H1 (cell line): ENCODE results near the gene RRP12. TPM values are rescaled to one million over a fixed set of nuclear protein-coding genes. Genes with fewer than 3 reads are reported as not detected.

Source experiments
- CTCF ChIA-PET: fragments of 300-600 bp; sonication (Branson Sonifier 250); formaldehyde crosslinking; loops from one replicate; lab custom pipeline; 2021; ENCODE audit not compliant: partially characterized antibody; lab: Charles Lee
- POLR2A ChIA-PET: fragments of 300-600 bp; sonication (Branson Sonifier 250); formaldehyde crosslinking; loops from one replicate; lab custom pipeline; 2021; ENCODE audit warnings: inconsistent platforms; ENCODE audit not compliant: partially characterized antibody; lab: Charles Lee
- DNase-seq, 2 experiments: peaks; one replicate each; pipeline versions ENCODE4 v3.0.0 to v3.0.0-alpha.2; 2010 to 2022; ENCODE audit warnings: low spot score in 2 of 2, low read depth in 1 of 2, mixed read lengths in 1 of 2
- FAIRE-seq: peaks from 2 replicates; lab custom pipeline; 2011; peaks lifted over from hg19 to GRCh38; lab: Jason Lieb, UNC
- H2AFZ ChIP-seq: 2 replicates; pipeline ENCODE4 v1.8.1; 2012; ENCODE audit warnings: low read length, inconsistent platforms
- H2AK5ac ChIP-seq: 2 replicates; pipeline ENCODE4 v1.6.1; 2013; ENCODE audit warnings: low read depth, low read length
- H2BK120ac ChIP-seq: replicated peaks from 2 replicates; pipeline ENCODE3; 2013; ENCODE audit warnings: low read depth, low read length, inconsistent platforms
- H2BK12ac ChIP-seq: 2 replicates; pipeline ENCODE4 v1.6.1; 2013; ENCODE audit warnings: low read depth, low read length
- H2BK15ac ChIP-seq: 2 replicates; pipeline ENCODE4 v1.6.1; 2013; ENCODE audit warnings: low read length
- H2BK20ac ChIP-seq: 2 replicates; pipeline ENCODE4 v1.6.1; 2013; ENCODE audit warnings: low read length
- H2BK5ac ChIP-seq: 2 replicates; pipeline ENCODE4 v1.6.1; 2013; ENCODE audit warnings: low read depth, low read length
- H3K14ac ChIP-seq: 2 replicates; pipeline ENCODE4 v1.6.1; 2013; ENCODE audit warnings: inconsistent platforms; ENCODE audit not compliant: insufficient read length
- H3K18ac ChIP-seq: 2 replicates; pipeline ENCODE4 v1.6.1; 2013; ENCODE audit warnings: low read length; ENCODE audit errors: extremely low read depth
- H3K23ac ChIP-seq: 2 replicates; pipeline ENCODE4 v1.6.1; 2013; ENCODE audit warnings: inconsistent platforms; ENCODE audit not compliant: insufficient read length
- H3K23me2 ChIP-seq: 2 replicates; pipeline ENCODE4 v1.6.1; 2013; ENCODE audit warnings: low read depth, low read length
- H3K27ac ChIP-seq: 2 replicates; pipeline ENCODE4 v1.6.1; 2011; ENCODE audit warnings: low read depth, low read length, inconsistent platforms
- H3K27me3 ChIP-seq, 4 experiments: replicated peaks in 1 of 4; 1 replicate in 1 of 4; 2 replicates in 3 of 4; pipeline versions ENCODE4 v1.6.1 to v1.8.1; 2011 to 2013; ENCODE audit warnings: low read length in 3 of 4, mild to moderate bottlenecking in 3 of 4, inconsistent platforms in 2 of 4, mixed read lengths in 2 of 4, moderate library complexity in 1 of 4; ENCODE audit not compliant: control insufficient read depth in 3 of 4, insufficient read depth in 3 of 4; ENCODE audit errors: extremely low read depth in 1 of 4
- H3K36me3 ChIP-seq, 4 experiments: 2 replicates each; pipeline versions ENCODE4 v1.6.1 to v1.8.1; 2011 to 2013; ENCODE audit warnings: mild to moderate bottlenecking in 4 of 4, low read length in 3 of 4, moderate library complexity in 2 of 4, control low read depth in 1 of 4, inconsistent platforms in 1 of 4; ENCODE audit not compliant: insufficient read depth in 4 of 4, control insufficient read depth in 2 of 4
- H3K4ac ChIP-seq: replicated peaks from 2 replicates; pipeline ENCODE3; 2013; ENCODE audit warnings: low read length, low read depth, mixed read lengths, inconsistent platforms; ENCODE audit not compliant: insufficient read length
- H3K4me1 ChIP-seq, 4 experiments: replicated peaks in 1 of 4; 1 replicate in 1 of 4; 2 replicates in 3 of 4; pipeline versions ENCODE4 v1.6.1 to v1.8.1; 2011 to 2013; ENCODE audit warnings: low read length in 3 of 4, inconsistent platforms in 2 of 4, mixed read lengths in 1 of 4; ENCODE audit not compliant: insufficient read depth in 4 of 4, control insufficient read depth in 3 of 4
- H3K4me2 ChIP-seq, 2 experiments: 2 replicates each; pipeline versions ENCODE4 v1.6.1 to v1.8.1; 2011 to 2013; ENCODE audit warnings: low read depth in 2 of 2, low read length in 2 of 2, control low read depth in 1 of 2, inconsistent platforms in 1 of 2, mild to moderate bottlenecking in 1 of 2; ENCODE audit not compliant: insufficient read depth in 1 of 2
- H3K4me3 ChIP-seq, 4 experiments: fragments of 200-600, 300-600 bp in 1 of 4; sonication (generic), shearing (Covaris generic), sonication (Bioruptor Twin) in 1 of 4; 2 replicates each; pipeline versions ENCODE4 v1.5.1 to v1.8.1; 2011 to 2016; ENCODE audit warnings: low read length in 4 of 4, low read depth in 3 of 4, control low read depth in 2 of 4, inconsistent platforms in 2 of 4, mild to moderate bottlenecking in 2 of 4, mixed read lengths in 1 of 4, moderate library complexity in 1 of 4; ENCODE audit not compliant: insufficient read depth in 2 of 4; ENCODE audit errors: extremely low read depth in 1 of 4
- H3K56ac ChIP-seq: replicated peaks from 2 replicates; pipeline ENCODE3; 2013; ENCODE audit warnings: low read depth, mild to moderate bottlenecking, mixed read lengths, low read length, inconsistent platforms; ENCODE audit not compliant: insufficient read length
- H3K79me1 ChIP-seq: 2 replicates; pipeline ENCODE4 v1.6.1; 2013; ENCODE audit warnings: low read depth, low read length, control low read depth
- H3K79me2 ChIP-seq, 2 experiments: 2 replicates each; pipeline versions ENCODE4 v1.6.1 to v1.8.1; 2012 to 2013; ENCODE audit warnings: low read length in 2 of 2, mild to moderate bottlenecking in 2 of 2, inconsistent platforms in 1 of 2; ENCODE audit not compliant: insufficient read depth in 2 of 2, control insufficient read depth in 1 of 2
- H3K9ac ChIP-seq, 4 experiments: replicated peaks in 1 of 4; 1 replicate in 1 of 4; 2 replicates in 3 of 4; pipeline versions ENCODE4 v1.6.1 to v1.8.1; 2011 to 2013; ENCODE audit warnings: low read depth in 3 of 4, low read length in 3 of 4, control low read depth in 2 of 4, mild to moderate bottlenecking in 2 of 4, moderate library complexity in 2 of 4, inconsistent platforms in 1 of 4; ENCODE audit errors: extremely low read depth in 1 of 4
- H3K9me3 ChIP-seq, 2 experiments: 2 replicates each; pipeline versions ENCODE4 v1.6.1 to v1.8.1; 2012 to 2013; ENCODE audit warnings: mild to moderate bottlenecking in 2 of 2, moderate library complexity in 2 of 2, control low read depth in 1 of 2, inconsistent platforms in 1 of 2, low read depth in 1 of 2, low read length in 1 of 2, mixed read lengths in 1 of 2; ENCODE audit not compliant: insufficient read depth in 2 of 2
- H4K20me1 ChIP-seq, 2 experiments: replicated peaks in 1 of 2; 2 replicates each; pipeline versions ENCODE3 to v1.8.1; 2011 to 2013; ENCODE audit warnings: inconsistent platforms in 2 of 2, low read length in 2 of 2, mild to moderate bottlenecking in 1 of 2; ENCODE audit not compliant: insufficient read depth in 2 of 2, control insufficient read depth in 1 of 2
- H4K5ac ChIP-seq: 2 replicates; pipeline ENCODE4 v1.6.1; 2013; ENCODE audit warnings: low read length, low read depth, mixed read lengths, inconsistent platforms; ENCODE audit not compliant: insufficient read length
- H4K8ac ChIP-seq: 2 replicates; pipeline ENCODE4 v1.8.0; 2013; ENCODE audit warnings: mild to moderate bottlenecking, moderate library complexity, low read length, inconsistent platforms; ENCODE audit not compliant: insufficient read depth; ENCODE audit errors: extremely low read depth
- H4K91ac ChIP-seq: replicated peaks from 2 replicates; pipeline ENCODE3; 2013; ENCODE audit warnings: low read length, mixed read lengths, inconsistent platforms; ENCODE audit not compliant: insufficient read length
- BCL11A ChIP-seq, 2 experiments: IDR thresholded peaks; one replicate each; pipeline ENCODE4 v1.6.1; 2011; ENCODE audit warnings: low read depth in 2 of 2, low read length in 2 of 2, mild to moderate bottlenecking in 2 of 2
- CBX5 ChIP-seq: fragments of 300-800, 300-1000 bp; sonication (generic); IDR thresholded peaks from 2 replicates; pipeline ENCODE4 v1.7.1; 2016; ENCODE audit warnings: antibody characterized with exemption, low read length, low read depth
- CHD1 ChIP-seq: IDR thresholded peaks from 2 replicates; pipeline ENCODE4 v1.6.1; 2012; ENCODE audit warnings: low read depth, low read length, improper control_type of control experiment
- GTF2F1 ChIP-seq: IDR thresholded peaks from 2 replicates; pipeline ENCODE4 v1.6.1; 2012; ENCODE audit warnings: low read depth, low read length, improper control_type of control experiment, borderline replicate concordance
- JUN ChIP-seq: IDR thresholded peaks from 2 replicates; pipeline ENCODE4 v1.6.1; 2011; ENCODE audit warnings: low read depth, mild to moderate bottlenecking, improper control_type of control experiment, low read length
- NRF1 ChIP-seq: IDR thresholded peaks from 2 replicates; pipeline ENCODE4 v1.6.1; 2011; ENCODE audit warnings: mild to moderate bottlenecking, low read depth, low read length, improper control_type of control experiment
- PHF8 ChIP-seq: fragments of 200-600 bp; sonication (generic); conservative IDR thresholded peaks from 2 replicates; pipeline ENCODE4 v1.7.1; 2012; ENCODE audit warnings: low read depth, mild to moderate bottlenecking, inconsistent platforms, low read length, moderate library complexity
- SIN3A ChIP-seq, 2 experiments: IDR thresholded peaks in 1 of 2; conservative IDR thresholded peaks in 1 of 2; 2 replicates each; pipeline ENCODE4 v1.6.1; 2011 to 2012; ENCODE audit warnings: low read length in 2 of 2, improper control_type of control experiment in 1 of 2, low read depth in 1 of 2, mild to moderate bottlenecking in 1 of 2
- SIX5 ChIP-seq: IDR thresholded peaks from 2 replicates; pipeline ENCODE4 v1.6.1; 2011; ENCODE audit warnings: mild to moderate bottlenecking, low read depth, low read length
- SP4 ChIP-seq: IDR thresholded peaks from 2 replicates; pipeline ENCODE4 v1.6.1; 2012; ENCODE audit warnings: low read length, inconsistent platforms
- SUZ12 ChIP-seq: fragments of 200-600 bp; sonication (generic); IDR thresholded peaks from 2 replicates; pipeline ENCODE4 v1.6.1; 2012; ENCODE audit warnings: mild to moderate bottlenecking, inconsistent platforms, low read length, moderate library complexity, mixed read lengths
- WGBS, 2 experiments: shearing (Covaris generic) in 1 of 2; methylation state at CpG; one replicate each; pipeline versions ENCODE4 v1.1.6 to v1.1.7; 2013 to 2015; ENCODE audit warnings: low lambda C conversion rate in 2 of 2, mixed read lengths in 2 of 2, inconsistent platforms in 1 of 2, low coverage in 1 of 2, missing lambda C conversion rate in 1 of 2; ENCODE audit not compliant: insufficient replicate concordance in 2 of 2, insufficient coverage in 1 of 2, insufficient read length in 1 of 2; ENCODE audit errors: extremely low coverage in 1 of 2, missing lambda C conversion rate in 1 of 2; 5-methylcytosine and 5-hydroxymethylcytosine counted together
- polyA plus RNA-seq, 7 experiments: library from polyadenylated mRNA; depleted of rRNA in 3 of 7; stranded (reverse) in 5 of 7; unstranded in 2 of 7; fragments of >200 nt in 5 of 7; fragments of 200-250 nt in 2 of 7; gene quantifications; 1 replicate in 5 of 7; 2 replicates in 1 of 7; 4 replicates in 1 of 7; pipeline versions ENCODE4 v1.2.1 to v1.2.3, GENCODE V29; 2011 to 2013; ENCODE audit warnings: missing spikeins in 2 of 7, mixed read lengths in 2 of 7
- total RNA-seq: library from RNA; stranded (reverse); fragmentation: NEBNext Ultra II Directional; extraction: Animal tissue kit (Norgen Biotek cat#: 25700); gene quantifications from 2 replicates; pipeline ENCODE4 v1.2.1, GENCODE V29; 2021

Gene RRP12
- total and polyA plus RNA-seq, 2 of the 8 experiments (the other 6 are each of a cell fraction or from before 2014, with no cell fraction given) = 21.0 to 65.8 TPM

DNA sequence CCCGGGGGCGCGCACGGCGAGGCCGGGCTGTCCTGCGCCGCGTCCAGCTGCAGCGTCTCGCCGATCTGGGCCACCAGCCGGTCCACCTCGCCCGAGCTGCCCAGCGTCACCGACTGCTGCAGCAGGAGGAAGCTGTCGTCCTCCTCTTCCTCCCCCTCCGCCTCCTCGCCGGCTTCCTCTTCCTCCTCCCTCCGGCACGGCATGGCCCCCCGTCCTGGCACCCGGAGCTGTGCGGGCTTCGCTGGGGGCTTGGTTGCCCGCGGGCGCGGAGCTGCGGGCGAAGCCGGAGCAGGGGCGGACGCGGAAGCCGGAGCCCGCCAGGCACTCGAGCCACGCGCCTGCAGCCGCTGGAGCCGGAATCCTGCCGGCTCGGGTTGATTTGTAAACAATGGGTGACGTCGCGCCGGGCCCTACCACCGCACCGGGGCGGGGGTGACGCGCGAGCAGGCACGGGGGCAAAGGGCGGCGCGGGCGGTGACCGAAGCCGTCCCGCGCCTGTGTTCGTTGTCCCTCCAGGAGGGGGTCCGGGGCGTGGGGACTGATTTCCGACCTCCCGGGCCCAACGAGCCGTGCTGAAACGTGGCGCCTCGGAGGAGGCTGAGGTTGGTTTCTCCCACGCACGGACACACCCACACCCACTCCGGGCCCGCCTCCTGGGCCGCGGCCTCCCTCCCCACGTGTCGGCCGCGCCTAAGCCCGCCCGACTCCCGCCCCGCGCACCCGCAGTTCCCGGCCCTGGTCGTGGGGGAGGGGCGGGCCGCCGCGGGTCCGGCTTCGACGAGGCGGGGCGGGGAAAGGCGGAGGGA lies 66.6 kb downstream of the RRP12 start, which contains the start of gene FRAT2:
FRAT2 (minus strand) TSS at position 360 of the 806 bp plus-strand sequence; CDS start at position 203, 157 bp downstream.
- DNase-seq (peak in 1 of 2 experiments; percentile 95), FAIRE-seq (no peak)
- Histone ChIP-seq H4K5ac (peak within 1 kb of the TSS; percentile 84), H2BK12ac (peak within 1 kb of the TSS; percentile 80; the same call in 1 of the 2 replicates), H2BK20ac (no peak within 1 kb of the TSS; the same call in 1 of the 2 replicates), H4K20me1 (peaks cover 14 to 19% of the 10 kb centered on the region in 2 experiments), H2BK15ac (no peak within 1 kb of the TSS; the same call in 1 of the 2 replicates), H2AK5ac (no peak within 1 kb of the TSS), H3K14ac (no peak within 1 kb of the TSS), H3K4ac (peak within 1 kb of the TSS; percentile 80), H3K9me3 (no peaks in the 10 kb centered on the region), H2BK5ac (peak within 1 kb of the TSS; percentile 98), H3K36me3 (peaks cover 0 to 21% (median 3%) of the 10 kb centered on the region in 4 experiments; a peak in 4 of 8 replicates), H4K91ac (peak within 1 kb of the TSS; percentile 88), H3K23ac (no peak within 1 kb of the TSS), H3K4me1 (peaks cover 8 to 22% (median 12%) of the 10 kb centered on the region in 4 experiments), H3K79me1 (peaks cover 4% of the 10 kb centered on the region; the same call in 1 of the 2 replicates), H3K9ac (peak within 1 kb of the TSS; percentile 91 to 97 (median 94)), H4K8ac (peak within 1 kb of the TSS; percentile 99), H3K27me3 (no peaks in the 10 kb centered on the region), H3K4me2 (peak within 1 kb of the TSS; percentile 84 to 96), H3K56ac (peak within 1 kb of the TSS; percentile 90), H3K4me3 (peak within 1 kb of the TSS; percentile 84 to 92 (median 91)), H3K79me2 (peaks cover 29 to 47% of the 10 kb centered on the region in 2 experiments), H2AFZ (no peak within 1 kb of the TSS; the same call in 1 of the 2 replicates), H3K27ac (peak within 1 kb of the TSS; percentile 99), H2BK120ac (peak within 1 kb of the TSS; percentile 49), H3K18ac (peak within 1 kb of the TSS; percentile 91), H3K23me2 (peaks cover 21% of the 10 kb centered on the region)
- POLR2A ChIA-PET = interaction anchor here (1.1 to 5.9 kb wide), 13 partner anchors 11 to 99 kb away, joined by 3 to 75 read pairs (median 7); partner anchors contain the start of genes ARHGAP19 and FRAT1
- CTCF ChIA-PET = interaction anchor here (0.6 to 3.7 kb wide), 5 partner anchors 15 to 100 kb away, joined by 3 to 28 read pairs (median 4); partner anchors contain the start of gene FRAT1
- 2% methylated on average over 36 of the region's 103 CpGs; no CpG with 5 or more reads in 1 of the 2 experiments for WGBS, 2 experiments
- TF ChIP-seq CBX5 (no peak), GTF2F1 (no peak), SIN3A (conservative IDR thresholded peaks at IDR 0.05 in 1 of 2, IDR thresholded peaks at IDR 0.05 in 1 of 2; ENCODE audit: low read depth in 1 of 2, low read length in 2 of 2) (peak; percentile 13 to 75; a peak in 1 of 4 replicates), JUN (no peak), SIX5 (no peak; the same call in 1 of the 2 replicates), NRF1 (no peak), SP4 (no peak), SUZ12 (peak; percentile 32; the same call in 1 of the 2 replicates), CHD1 (peak; percentile 85), PHF8 (peak; percentile 70), BCL11A (IDR thresholded peaks at IDR 0.05; ENCODE audit: low read depth in 2 of 2, low read length in 2 of 2) (no peak)
